NT2/D1 (cell line): ENCODE measurements around the gene SMIM36.
"Not testable (repeated sequence)": the region's sequence is repeated elsewhere in the genome, so short reads cannot be mapped to it uniquely, and the experiment has no call there.

Experiments
- DNase-seq: peaks from one replicate; pipeline ENCODE4 v3.0.0-alpha.2; 2011; ENCODE audit warnings: low read depth, low spot score
- H3K27me3 ChIP-seq: 2 replicates; pipeline ENCODE4 v1.6.0; 2011; ENCODE audit warnings: mild to moderate bottlenecking; ENCODE audit not compliant: insufficient read length, insufficient read depth
- H3K36me3 ChIP-seq: 2 replicates; pipeline ENCODE4 v1.6.1; 2011; ENCODE audit warnings: mild to moderate bottlenecking, low read length, mixed read lengths; ENCODE audit not compliant: insufficient read depth, insufficient read length
- H3K4me1 ChIP-seq: 2 replicates; pipeline ENCODE4 v1.5.1; 2011; ENCODE audit not compliant: insufficient read depth, insufficient read length
- H3K4me3 ChIP-seq: 2 replicates; pipeline ENCODE4 v1.5.1; 2011; ENCODE audit warnings: low read depth; ENCODE audit not compliant: insufficient read length
- H3K9ac ChIP-seq: 2 replicates; pipeline ENCODE4 v1.6.0; 2011; ENCODE audit warnings: low read depth; ENCODE audit not compliant: insufficient read length
- H3K9me3 ChIP-seq: 2 replicates; pipeline ENCODE4 v1.5.1; 2011; ENCODE audit warnings: mild to moderate bottlenecking, low read length; ENCODE audit not compliant: insufficient read depth
- SUZ12 ChIP-seq: IDR thresholded peaks from 2 replicates; pipeline ENCODE4 v1.6.1; 2011; ENCODE audit not compliant: insufficient read length, insufficient read depth; ENCODE audit errors: extremely low read depth
- YY1 ChIP-seq: IDR thresholded peaks from 2 replicates; pipeline ENCODE4 v1.6.1; 2011; ENCODE audit not compliant: insufficient read length, insufficient read depth
- ZNF274 ChIP-seq: IDR thresholded peaks from 2 replicates; pipeline ENCODE4 v1.6.1; 2011; ENCODE audit warnings: mild to moderate bottlenecking, low read depth, low read length

SMIM36 gene

DNA sequence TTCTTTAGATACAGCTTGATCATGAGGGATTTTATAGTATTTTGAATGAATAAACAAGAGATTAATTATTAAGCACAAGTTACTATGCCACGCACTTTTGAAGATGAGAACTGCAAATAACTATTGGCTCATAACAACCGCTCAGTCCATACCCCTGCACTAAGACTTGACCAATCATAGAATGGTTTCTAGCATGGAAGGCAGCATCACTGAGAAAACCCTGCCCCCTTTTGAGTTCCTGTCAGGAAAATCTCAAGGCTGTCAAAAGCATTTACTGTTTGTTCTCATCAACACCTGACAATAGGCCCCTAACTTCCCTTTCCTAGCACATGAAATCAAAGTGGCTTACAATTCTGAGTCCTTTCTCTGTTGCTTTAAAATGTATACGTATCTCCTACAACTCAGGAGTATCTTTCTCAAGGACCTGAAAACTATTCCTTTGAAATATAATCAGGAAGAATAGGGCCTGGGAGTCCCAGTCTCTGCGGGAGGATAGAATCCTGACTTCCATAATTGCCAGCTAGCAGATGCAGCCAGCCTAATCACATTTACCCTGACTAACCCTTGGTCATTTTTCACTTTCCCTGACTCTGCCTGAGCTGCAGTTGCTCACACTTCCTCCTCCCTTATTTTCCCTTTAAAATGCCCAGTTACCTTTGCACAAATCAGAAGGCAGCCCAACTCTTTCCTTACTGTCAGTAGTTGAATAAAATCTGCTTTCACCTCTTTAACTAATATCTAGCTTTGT lies 80.5 kb downstream of the SMIM36 start:
- TF ChIP-seq SUZ12 (no peak), ZNF274 (no peak), YY1 (no peak)
- no peak overlapping the region for H3K9ac ChIP-seq
- H3K27me3 ChIP-seq = no peaks in the 10 kb centered on the region
- H3K36me3 ChIP-seq = no peaks in the 10 kb centered on the region
- H3K4me1 ChIP-seq = peaks cover 3% of the 10 kb centered on the region
- DNase-seq = no peak
- H3K9me3 ChIP-seq = no peaks in the 10 kb centered on the region
- H3K4me3 ChIP-seq = no peak overlapping the region

DNA sequence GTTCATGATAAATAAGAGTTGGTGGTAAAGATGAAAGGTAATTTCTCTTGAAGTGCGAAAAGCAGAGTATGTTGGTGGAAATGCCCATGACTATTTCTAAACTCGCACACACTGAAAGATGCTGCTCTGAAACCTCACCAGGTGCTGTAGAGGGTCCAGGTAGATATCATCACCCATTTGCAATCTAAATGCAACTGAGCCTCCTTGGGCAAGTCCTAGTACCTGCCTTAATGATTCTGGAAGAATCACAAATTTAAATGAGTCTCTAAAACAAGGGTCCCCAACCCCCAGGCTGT lies 83.7 kb downstream of the SMIM36 start:
- H3K4me1 ChIP-seq = peaks cover under 1% of the 10 kb centered on the region

DNA sequence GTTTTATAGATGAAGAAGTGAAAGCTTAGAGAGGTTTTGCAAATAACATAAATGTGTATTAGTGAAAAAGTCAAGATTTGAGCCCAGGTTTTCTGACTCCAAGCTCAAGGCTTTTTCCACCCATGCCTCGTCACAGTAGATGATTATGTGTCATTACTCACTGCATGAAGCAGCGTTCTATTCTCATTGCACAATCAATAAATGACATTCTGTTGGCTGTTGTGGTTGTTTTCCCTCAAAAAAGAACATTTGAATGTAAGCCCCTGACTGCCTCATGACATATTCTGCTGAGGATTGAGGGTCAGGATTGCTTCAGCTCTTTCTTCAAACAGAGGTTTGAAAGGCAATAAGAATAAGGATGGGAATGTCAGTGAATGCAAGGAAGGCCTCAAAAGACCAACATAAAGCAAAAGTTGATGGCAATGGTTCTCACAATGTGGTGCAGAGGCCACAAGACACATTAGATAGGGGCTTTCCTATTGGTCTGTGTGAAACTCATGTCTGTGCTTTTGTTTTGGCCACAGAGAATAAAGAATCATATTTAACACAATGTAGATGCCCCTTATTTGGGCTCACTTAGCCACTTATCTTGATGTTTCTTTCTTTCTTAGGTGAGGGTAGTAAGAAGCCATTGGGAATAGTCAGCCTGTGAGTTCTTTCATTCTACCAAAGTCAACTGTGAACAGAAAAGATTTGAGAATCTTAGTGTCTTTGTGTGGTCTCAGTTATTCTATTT lies 84.2 kb downstream of the SMIM36 start:
- Histone ChIP-seq H3K9ac (no peak overlapping the region), H3K27me3 (no peaks in the 10 kb centered on the region), H3K4me1 (no peaks in the 10 kb centered on the region), H3K9me3 (no peaks in the 10 kb centered on the region), H3K4me3 (no peak overlapping the region), H3K36me3 (no peaks in the 10 kb centered on the region)
- TF ChIP-seq ZNF274 = no peak
- no peak for TF ChIP-seq YY1
- no peak for TF ChIP-seq SUZ12
- no peak for DNase-seq

More for the DNA sequence above, 83.7 kb downstream of the SMIM36 start:
- Histone ChIP-seq H3K36me3 (no peaks in the 10 kb centered on the region), H3K27me3 (no peaks in the 10 kb centered on the region), H3K4me3 (no peak overlapping the region), H3K9me3 (no peaks in the 10 kb centered on the region), H3K9ac (no peak overlapping the region)
- TF ChIP-seq SUZ12 (no peak), ZNF274 (no peak), YY1 (no peak)
- DNase-seq = no peak

- no peak overlapping the region for H3K9ac ChIP-seq
- no peaks in the 10 kb centered on the region for H3K4me1 ChIP-seq
- no peaks in the 10 kb centered on the region for H3K27me3 ChIP-seq
- H3K4me3 ChIP-seq = no peak overlapping the region
- H3K36me3 ChIP-seq = no peaks in the 10 kb centered on the region
- no peak for DNase-seq
- H3K9me3 ChIP-seq = no peaks in the 10 kb centered on the region
- TF ChIP-seq ZNF274 = no peak
Observed at GRCh38 chr17:55424893-55425540, 86.2 kb downstream of the SMIM36 start.

GRCh38 chr17:55423535-55423934 lies 87.7 kb downstream of the SMIM36 start:
- H3K36me3 ChIP-seq = peaks cover 8% of the 10 kb centered on the region
- DNase-seq = no peak
- no peak overlapping the region for H3K9ac ChIP-seq
- H3K9me3 ChIP-seq = no peaks in the 10 kb centered on the region
- no peaks in the 10 kb centered on the region for H3K4me1 ChIP-seq
- H3K4me3 ChIP-seq = no peak overlapping the region
- TF ChIP-seq SUZ12 (no peak), YY1 (no peak), ZNF274 (no peak)
- no peaks in the 10 kb centered on the region for H3K27me3 ChIP-seq

DNA sequence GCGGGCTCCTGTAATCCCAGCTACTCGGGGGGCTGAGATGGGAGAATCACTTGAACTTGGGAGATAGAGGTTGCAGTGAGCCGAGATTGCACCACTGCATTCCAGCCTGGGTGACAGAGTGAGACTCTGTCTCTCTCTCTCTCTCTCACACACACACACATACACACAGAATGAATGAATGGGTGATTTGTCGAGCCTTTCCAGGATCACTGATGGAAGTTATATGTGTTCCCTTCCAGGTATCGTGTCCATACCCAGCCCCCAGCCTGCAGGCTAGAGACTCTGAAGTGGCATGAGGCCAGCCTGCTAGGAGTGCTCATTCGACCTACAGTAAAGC lies 88.5 kb downstream of the SMIM36 start:
- not testable (repeated sequence) for H3K36me3 ChIP-seq, H3K4me3 ChIP-seq, H3K9ac ChIP-seq, DNase-seq, H3K9me3 ChIP-seq, H3K4me1 ChIP-seq, H3K27me3 ChIP-seq

DNA sequence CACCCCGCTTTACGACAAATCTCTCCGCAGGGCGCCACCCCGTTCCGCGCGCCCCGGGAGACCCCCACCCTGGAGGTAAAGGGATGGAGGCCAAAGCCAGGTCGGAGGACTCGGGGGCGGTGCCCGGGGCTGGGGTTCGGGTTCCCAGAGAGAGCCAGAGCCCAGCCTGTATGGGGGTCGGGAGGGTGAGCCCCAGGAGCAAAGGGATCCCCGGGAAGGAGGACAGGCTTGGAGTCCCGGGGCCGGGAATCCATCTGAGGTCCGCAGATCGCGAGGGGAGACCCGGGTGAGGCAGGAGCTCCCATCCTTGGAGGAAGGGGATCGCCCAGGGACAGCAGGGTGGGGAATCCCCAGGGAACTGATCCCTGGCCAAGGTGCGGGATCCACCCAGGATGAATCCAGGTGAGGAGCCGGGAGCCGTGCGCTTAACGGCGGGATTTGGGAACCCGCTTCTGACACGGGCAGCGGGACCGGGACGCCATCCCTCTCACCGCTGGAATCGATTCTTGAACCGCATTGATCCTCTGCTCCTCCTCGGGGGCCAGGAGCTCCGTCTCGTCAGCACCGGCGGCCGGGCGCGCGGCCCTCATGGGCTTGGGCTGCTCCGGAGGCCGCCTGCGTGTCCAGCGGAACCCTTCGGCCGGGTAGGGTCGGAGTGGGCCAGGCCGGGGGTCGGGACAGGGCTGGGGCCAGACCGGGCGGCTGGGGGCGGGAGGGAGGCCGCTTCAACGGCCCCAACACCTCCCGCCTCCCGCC lies 89.9 kb downstream of the SMIM36 start, which contains the start of gene MMD:
MMD (minus strand) TSS at position 657 of the 756 bp plus-strand sequence; CDS start at position 517, 140 bp downstream.
- Histone ChIP-seq H3K36me3 (peaks cover 8% of the 10 kb centered on the region), H3K9ac (peak within 1 kb of the TSS; percentile 91), H3K4me1 (no peaks in the 10 kb centered on the region), H3K9me3 (no peaks in the 10 kb centered on the region), H3K4me3 (peak within 1 kb of the TSS; percentile 92), H3K27me3 (no peaks in the 10 kb centered on the region)
- no peak for DNase-seq
- TF ChIP-seq YY1 (no peak), ZNF274 (no peak), SUZ12 (no peak)
